DOHH2 (cell line): ENCODE measurements around the gene MUC5AC.
"Not testable (repeated sequence)": the region's sequence is repeated elsewhere in the genome, so short reads cannot be mapped to it uniquely, and the experiment has no call there.

ENCODE experiments used
- H3F3A ChIP-seq: fragments of 200-600 bp; sonication (generic), shearing (Covaris generic); 2 replicates; pipeline ENCODE4 v1.6.0; 2016; ENCODE audit warnings: antibody characterized with exemption, mild to moderate bottlenecking; ENCODE audit not compliant: control insufficient read depth, insufficient read depth
- H3K27ac ChIP-seq: fragments of 200-600 bp; sonication (generic); 2 replicates; pipeline ENCODE4 v1.5.1; 2014; ENCODE audit warnings: low read depth, mild to moderate bottlenecking, low read length, moderate library complexity
- H3K27me3 ChIP-seq: fragments of 200-600 bp; sonication (generic); 2 replicates; pipeline ENCODE4 v1.6.1; 2014; ENCODE audit warnings: mild to moderate bottlenecking, low read length, mixed read lengths; ENCODE audit not compliant: control insufficient read depth
- H3K36me3 ChIP-seq: fragments of 200-600 bp; sonication (generic); 2 replicates; pipeline ENCODE4 v1.6.1; 2014; ENCODE audit warnings: mild to moderate bottlenecking, low read length, moderate library complexity, mixed read lengths; ENCODE audit not compliant: control insufficient read depth
- H3K4me1 ChIP-seq: fragments of 200-600 bp; sonication (generic); 2 replicates; pipeline ENCODE4 v1.6.1; 2014; ENCODE audit warnings: mild to moderate bottlenecking, low read length, mixed read lengths; ENCODE audit not compliant: control insufficient read depth
- H3K4me2 ChIP-seq: fragments of 200-600 bp; sonication (generic); 2 replicates; pipeline ENCODE4 v1.6.0; 2014; ENCODE audit warnings: mild to moderate bottlenecking, low read length, moderate library complexity
- H3K4me3 ChIP-seq: fragments of 200-600 bp; sonication (generic); 2 replicates; pipeline ENCODE4 v1.5.1; 2014; ENCODE audit warnings: mild to moderate bottlenecking, low read length, mixed read lengths
- H3K79me2 ChIP-seq: fragments of 200-600 bp; sonication (generic); 2 replicates; pipeline ENCODE4 v1.6.1; 2014; ENCODE audit warnings: mild to moderate bottlenecking, low read length, mixed read lengths; ENCODE audit not compliant: control insufficient read depth
- H3K9me2 ChIP-seq: fragments of 200-600 bp; sonication (generic); replicated peaks from 2 replicates; pipeline ENCODE4 v1.6.1; 2014; ENCODE audit warnings: mild to moderate bottlenecking, low read length, mixed read lengths; ENCODE audit not compliant: control insufficient read depth
- H3K9me3 ChIP-seq: fragments of 200-600 bp; sonication (generic); 2 replicates; pipeline ENCODE4 v1.6.1; 2014; ENCODE audit warnings: antibody characterized with exemption, low read length, mixed read lengths; ENCODE audit not compliant: control insufficient read depth, insufficient read depth
- H4K20me1 ChIP-seq: fragments of 200-600 bp; sonication (generic); 2 replicates; pipeline ENCODE4 v1.6.0; 2014; ENCODE audit warnings: low read depth, mild to moderate bottlenecking, antibody characterized with exemption, low read length, moderate library complexity; ENCODE audit not compliant: control insufficient read depth, insufficient read depth
- EZH2phosphoT487 ChIP-seq: fragments of 200-600 bp; sonication (generic); IDR thresholded peaks from 2 replicates; pipeline ENCODE4 v1.6.1; 2017; ENCODE audit warnings: borderline replicate concordance, mild to moderate bottlenecking, antibody characterized with exemption, low read length, moderate library complexity, mixed read lengths
- TF ChIP-seq, protein P1 (sequence below): fragments of 200-600 bp; sonication (generic); IDR thresholded peaks from one replicate; pipeline ENCODE4 v1.5.1; 2014; ENCODE audit warnings: antibody characterized with exemption, mild to moderate bottlenecking, low read depth, low read length; ENCODE audit not compliant: poor library complexity, severe bottlenecking

MUC5AC gene

DNA sequence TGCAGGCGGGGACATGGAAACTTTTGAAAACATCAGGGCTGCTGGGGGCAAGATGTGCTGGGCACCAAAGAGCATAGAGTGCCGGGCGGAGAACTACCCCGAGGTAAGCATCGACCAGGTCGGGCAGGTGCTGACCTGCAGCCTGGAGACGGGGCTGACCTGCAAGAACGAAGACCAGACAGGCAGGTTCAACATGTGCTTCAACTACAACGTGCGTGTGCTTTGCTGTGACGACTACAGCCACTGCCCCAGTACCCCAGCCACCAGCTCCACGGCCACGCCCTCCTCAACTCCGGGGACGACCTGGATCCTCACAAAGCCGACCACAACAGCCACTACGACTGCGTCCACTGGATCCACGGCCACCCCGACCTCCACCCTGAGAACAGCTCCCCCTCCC, 84.5 kb downstream of the MUC5AC start:
- Histone ChIP-seq H3K79me2 (no peaks in the 10 kb centered on the region), H3K27me3 (no peaks in the 10 kb centered on the region), H3K4me3 (no peak overlapping the region), H4K20me1 (no peaks in the 10 kb centered on the region), H3K36me3 (no peaks in the 10 kb centered on the region), H3K4me2 (no peak overlapping the region), H3K9me2 (no peaks in the 10 kb centered on the region), H3K27ac (no peak overlapping the region), H3F3A (no peaks in the 10 kb centered on the region), H3K9me3 (peaks cover 11% of the 10 kb centered on the region; the same call in 1 of the 2 replicates), H3K4me1 (no peaks in the 10 kb centered on the region)
- TF ChIP-seq, protein P1, sequence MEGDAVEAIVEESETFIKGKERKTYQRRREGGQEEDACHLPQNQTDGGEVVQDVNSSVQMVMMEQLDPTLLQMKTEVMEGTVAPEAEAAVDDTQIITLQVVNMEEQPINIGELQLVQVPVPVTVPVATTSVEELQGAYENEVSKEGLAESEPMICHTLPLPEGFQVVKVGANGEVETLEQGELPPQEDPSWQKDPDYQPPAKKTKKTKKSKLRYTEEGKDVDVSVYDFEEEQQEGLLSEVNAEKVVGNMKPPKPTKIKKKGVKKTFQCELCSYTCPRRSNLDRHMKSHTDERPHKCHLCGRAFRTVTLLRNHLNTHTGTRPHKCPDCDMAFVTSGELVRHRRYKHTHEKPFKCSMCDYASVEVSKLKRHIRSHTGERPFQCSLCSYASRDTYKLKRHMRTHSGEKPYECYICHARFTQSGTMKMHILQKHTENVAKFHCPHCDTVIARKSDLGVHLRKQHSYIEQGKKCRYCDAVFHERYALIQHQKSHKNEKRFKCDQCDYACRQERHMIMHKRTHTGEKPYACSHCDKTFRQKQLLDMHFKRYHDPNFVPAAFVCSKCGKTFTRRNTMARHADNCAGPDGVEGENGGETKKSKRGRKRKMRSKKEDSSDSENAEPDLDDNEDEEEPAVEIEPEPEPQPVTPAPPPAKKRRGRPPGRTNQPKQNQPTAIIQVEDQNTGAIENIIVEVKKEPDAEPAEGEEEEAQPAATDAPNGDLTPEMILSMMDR, result no peak
- no peak for TF ChIP-seq EZH2phosphoT487

DNA sequence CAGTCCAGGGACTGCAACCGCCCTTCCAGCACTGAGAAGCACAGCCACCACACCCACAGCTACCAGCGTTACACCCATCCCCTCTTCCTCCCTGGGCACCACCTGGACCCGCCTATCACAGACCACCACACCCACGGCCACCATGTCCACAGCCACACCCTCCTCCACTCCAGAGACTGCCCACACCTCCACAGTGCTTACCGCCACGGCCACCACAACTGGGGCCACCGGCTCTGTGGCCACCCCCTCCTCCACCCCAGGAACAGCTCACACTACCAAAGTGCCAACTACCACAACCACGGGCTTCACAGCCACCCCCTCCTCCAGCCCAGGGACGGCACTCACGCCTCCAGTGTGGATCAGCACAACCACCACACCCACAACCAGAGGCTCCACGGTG, 85.0 kb downstream of the MUC5AC start:
- H3K27ac ChIP-seq, H3K4me2 ChIP-seq, H3K79me2 ChIP-seq, H3K9me2 ChIP-seq, H3K27me3 ChIP-seq, H3F3A ChIP-seq, H4K20me1 ChIP-seq, H3K36me3 ChIP-seq, H3K4me1 ChIP-seq, H3K4me3 ChIP-seq: not testable (repeated sequence)
- peaks cover 11% of the 10 kb centered on the region; the same call in 1 of the 2 replicates for H3K9me3 ChIP-seq

DNA sequence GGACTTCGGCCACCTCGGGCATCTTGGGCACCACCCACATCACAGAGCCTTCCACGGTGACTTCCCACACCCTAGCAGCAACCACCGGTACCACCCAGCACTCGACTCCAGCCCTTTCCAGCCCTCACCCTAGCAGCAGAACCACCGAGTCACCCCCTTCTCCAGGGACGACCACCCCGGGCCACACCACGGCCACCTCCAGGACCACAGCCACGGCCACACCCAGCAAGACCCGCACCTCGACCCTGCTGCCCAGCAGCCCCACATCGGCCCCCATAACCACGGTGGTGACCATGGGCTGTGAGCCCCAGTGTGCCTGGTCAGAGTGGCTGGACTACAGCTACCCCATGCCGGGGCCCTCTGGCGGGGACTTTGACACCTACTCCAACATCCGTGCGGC, 85.8 kb downstream of the MUC5AC start:
- not testable (repeated sequence) for H3K36me3 ChIP-seq, H3F3A ChIP-seq, H4K20me1 ChIP-seq, H3K9me2 ChIP-seq, H3K27me3 ChIP-seq, H3K4me3 ChIP-seq, H3K27ac ChIP-seq, H3K79me2 ChIP-seq, H3K4me2 ChIP-seq, H3K4me1 ChIP-seq
- H3K9me3 ChIP-seq, result peaks cover 11% of the 10 kb centered on the region; the same call in 1 of the 2 replicates

DNA sequence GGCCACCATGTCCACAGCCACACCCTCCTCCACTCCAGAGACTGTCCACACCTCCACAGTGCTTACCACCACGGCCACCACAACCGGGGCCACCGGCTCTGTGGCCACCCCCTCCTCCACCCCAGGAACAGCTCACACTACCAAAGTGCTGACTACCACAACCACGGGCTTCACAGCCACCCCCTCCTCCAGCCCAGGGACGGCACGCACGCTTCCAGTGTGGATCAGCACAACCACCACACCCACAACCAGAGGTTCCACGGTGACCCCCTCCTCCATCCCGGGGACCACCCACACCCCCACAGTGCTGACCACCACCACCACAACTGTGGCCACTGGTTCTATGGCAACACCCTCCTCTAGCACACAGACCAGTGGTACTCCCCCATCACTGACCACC, 86.8 kb downstream of the MUC5AC start:
- H3K9me3 ChIP-seq, result peaks cover 11% of the 10 kb centered on the region; the same call in 1 of the 2 replicates
- not testable (repeated sequence) for H3K4me2 ChIP-seq, H3K36me3 ChIP-seq, H3K27me3 ChIP-seq, H3K4me3 ChIP-seq, H3K9me2 ChIP-seq, H4K20me1 ChIP-seq, H3F3A ChIP-seq, H3K4me1 ChIP-seq, H3K27ac ChIP-seq, H3K79me2 ChIP-seq

DNA sequence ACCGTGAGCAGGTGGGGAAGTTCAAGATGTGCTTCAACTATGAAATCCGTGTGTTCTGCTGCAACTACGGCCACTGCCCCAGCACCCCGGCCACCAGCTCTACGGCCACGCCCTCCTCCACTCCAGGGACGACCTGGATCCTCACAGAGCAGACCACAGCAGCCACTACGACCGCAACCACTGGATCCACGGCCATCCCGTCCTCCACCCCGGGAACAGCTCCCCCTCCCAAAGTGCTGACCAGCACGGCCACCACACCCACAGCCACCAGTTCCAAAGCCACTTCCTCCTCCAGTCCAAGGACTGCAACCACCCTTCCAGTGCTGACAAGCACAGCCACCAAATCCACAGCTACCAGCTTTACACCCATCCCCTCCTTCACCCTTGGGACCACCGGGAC, 88.0 kb downstream of the MUC5AC start:
- H3K9me3 ChIP-seq, result peaks cover 12% of the 10 kb centered on the region; the same call in 1 of the 2 replicates
- not testable (repeated sequence) for H3K27ac ChIP-seq, H3K4me3 ChIP-seq, H3K27me3 ChIP-seq, H3K4me2 ChIP-seq, H3K79me2 ChIP-seq, H3K36me3 ChIP-seq, H3K9me2 ChIP-seq, H4K20me1 ChIP-seq, H3K4me1 ChIP-seq, H3F3A ChIP-seq

DNA sequence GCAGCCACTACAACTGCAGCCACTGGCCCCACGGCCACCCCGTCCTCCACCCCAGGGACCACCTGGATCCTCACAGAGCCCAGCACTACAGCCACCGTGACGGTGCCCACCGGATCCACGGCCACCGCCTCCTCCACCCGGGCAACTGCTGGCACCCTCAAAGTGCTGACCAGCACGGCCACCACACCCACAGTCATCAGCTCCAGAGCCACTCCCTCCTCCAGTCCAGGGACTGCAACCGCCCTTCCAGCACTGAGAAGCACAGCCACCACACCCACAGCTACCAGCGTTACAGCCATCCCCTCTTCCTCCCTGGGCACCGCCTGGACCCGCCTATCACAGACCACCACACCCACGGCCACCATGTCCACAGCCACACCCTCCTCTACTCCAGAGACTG, 88.5 kb downstream of the MUC5AC start:
- not testable (repeated sequence) for H3K36me3 ChIP-seq, H3F3A ChIP-seq, H4K20me1 ChIP-seq, H3K27ac ChIP-seq, H3K79me2 ChIP-seq, H3K4me1 ChIP-seq, H3K4me2 ChIP-seq, H3K27me3 ChIP-seq, H3K9me2 ChIP-seq, H3K4me3 ChIP-seq
- H3K9me3 ChIP-seq, result peaks cover 15% of the 10 kb centered on the region

DNA sequence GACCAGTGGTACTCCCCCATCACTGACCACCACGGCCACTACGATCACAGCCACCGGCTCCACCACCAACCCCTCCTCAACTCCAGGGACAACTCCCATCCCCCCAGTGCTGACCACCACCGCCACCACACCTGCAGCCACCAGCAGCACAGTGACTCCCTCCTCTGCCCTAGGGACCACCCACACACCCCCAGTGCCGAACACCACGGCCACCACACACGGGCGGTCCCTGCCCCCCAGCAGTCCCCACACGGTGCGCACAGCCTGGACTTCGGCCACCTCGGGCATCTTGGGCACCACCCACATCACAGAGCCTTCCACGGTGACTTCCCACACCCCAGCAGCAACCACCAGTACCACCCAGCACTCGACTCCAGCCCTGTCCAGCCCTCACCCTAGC, 89.3 kb downstream of the MUC5AC start:
- H3K79me2 ChIP-seq, H3K4me2 ChIP-seq, H3K4me1 ChIP-seq, H3K4me3 ChIP-seq, H3F3A ChIP-seq, H4K20me1 ChIP-seq, H3K27me3 ChIP-seq, H3K9me2 ChIP-seq, H3K36me3 ChIP-seq, H3K27ac ChIP-seq: not testable (repeated sequence)
- peaks cover 19% of the 10 kb centered on the region for H3K9me3 ChIP-seq

DNA sequence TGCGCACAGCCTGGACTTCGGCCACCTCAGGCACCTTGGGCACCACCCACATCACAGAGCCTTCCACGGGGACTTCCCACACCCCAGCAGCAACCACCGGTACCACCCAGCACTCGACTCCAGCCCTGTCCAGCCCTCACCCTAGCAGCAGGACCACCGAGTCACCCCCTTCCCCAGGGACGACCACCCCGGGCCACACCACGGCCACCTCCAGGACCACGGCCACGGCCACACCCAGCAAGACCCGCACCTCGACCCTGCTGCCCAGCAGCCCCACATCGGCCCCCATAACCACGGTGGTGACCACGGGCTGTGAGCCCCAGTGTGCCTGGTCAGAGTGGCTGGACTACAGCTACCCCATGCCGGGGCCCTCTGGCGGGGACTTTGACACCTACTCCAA, 91.2 kb downstream of the MUC5AC start:
- not testable (repeated sequence) for H3K36me3 ChIP-seq, H3F3A ChIP-seq, H3K4me2 ChIP-seq, H3K9me2 ChIP-seq, H3K4me3 ChIP-seq, H3K27me3 ChIP-seq, H3K27ac ChIP-seq, H4K20me1 ChIP-seq, H3K4me1 ChIP-seq, H3K79me2 ChIP-seq
- peaks cover 22% of the 10 kb centered on the region for H3K9me3 ChIP-seq
